GM20431 (cell line): ENCODE results near the gene CAV1.

Source experiments
- in situ Hi-C: fragments of 300-500 bp; cut with MseI, MboI; formaldehyde crosslinking; loops from one replicate; pipeline ENCODE4 v1.15.0; 2020; ENCODE audit warnings: low sequenced_read_pairs; ENCODE audit not compliant: unreplicated experiment

Gene CAV1

DNA sequence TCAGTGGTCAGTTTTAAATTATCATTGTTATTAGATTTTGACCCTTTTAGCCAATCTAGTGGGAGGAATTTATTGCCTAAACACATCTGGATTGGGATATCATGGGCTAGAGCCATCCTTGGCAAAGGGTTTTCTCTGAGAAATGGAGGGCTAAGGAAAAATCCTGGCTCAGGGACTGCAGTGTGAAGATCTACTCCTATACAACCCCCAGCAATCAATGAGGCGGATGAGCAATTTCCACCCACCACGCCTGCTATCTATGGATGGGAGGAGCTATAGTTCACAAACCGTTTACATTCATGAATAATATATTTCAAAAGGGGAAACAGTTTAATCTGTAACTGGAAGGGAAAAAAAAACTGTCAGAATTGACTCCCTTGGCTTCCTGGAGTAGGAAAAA, 2.7 kb downstream of the CAV1 start:
- in situ Hi-C loops = no loop called here

- in situ Hi-C loops = no loop called here
These were observed 3.4 kb downstream of the CAV1 start for GRCh38 chr7:116528008-116528789.

- in situ Hi-C loops = no loop called here
These were observed 4.4 kb downstream of the CAV1 start for GRCh38 chr7:116529250-116529649.

DNA sequence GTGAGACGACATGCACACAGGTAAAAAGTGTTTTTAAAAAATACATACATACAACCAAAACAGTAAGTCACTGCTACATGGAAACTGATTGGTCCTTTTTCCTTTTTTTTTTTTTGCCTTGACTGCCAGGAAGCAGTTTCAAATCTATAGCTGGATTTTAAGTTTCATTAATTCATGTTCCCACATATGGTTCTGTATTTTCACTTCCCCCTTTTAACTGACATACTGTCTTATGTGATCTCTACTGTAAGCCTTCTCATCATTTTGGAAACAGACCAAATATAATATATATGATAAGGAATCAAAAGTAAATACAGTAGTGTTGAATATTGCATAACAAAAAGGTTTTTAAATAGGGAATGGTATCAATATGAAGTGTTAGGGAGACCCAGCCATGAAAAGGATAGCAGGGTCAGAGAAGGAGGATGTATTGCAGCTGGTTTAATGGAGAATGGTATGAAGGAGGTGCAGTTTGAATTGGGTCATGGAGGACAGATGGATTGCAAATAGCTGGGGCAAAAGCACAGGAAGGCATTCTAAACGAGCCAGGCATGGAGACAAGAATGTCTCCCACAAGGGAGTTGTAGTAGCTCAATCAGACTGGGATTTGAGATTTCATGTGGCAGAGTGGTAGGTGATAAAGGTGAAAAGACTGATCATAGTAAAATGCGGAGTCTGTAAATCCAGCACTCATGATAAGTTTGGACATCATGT, 5.4 kb downstream of the CAV1 start:
- in situ Hi-C loops = no loop called here

DNA sequence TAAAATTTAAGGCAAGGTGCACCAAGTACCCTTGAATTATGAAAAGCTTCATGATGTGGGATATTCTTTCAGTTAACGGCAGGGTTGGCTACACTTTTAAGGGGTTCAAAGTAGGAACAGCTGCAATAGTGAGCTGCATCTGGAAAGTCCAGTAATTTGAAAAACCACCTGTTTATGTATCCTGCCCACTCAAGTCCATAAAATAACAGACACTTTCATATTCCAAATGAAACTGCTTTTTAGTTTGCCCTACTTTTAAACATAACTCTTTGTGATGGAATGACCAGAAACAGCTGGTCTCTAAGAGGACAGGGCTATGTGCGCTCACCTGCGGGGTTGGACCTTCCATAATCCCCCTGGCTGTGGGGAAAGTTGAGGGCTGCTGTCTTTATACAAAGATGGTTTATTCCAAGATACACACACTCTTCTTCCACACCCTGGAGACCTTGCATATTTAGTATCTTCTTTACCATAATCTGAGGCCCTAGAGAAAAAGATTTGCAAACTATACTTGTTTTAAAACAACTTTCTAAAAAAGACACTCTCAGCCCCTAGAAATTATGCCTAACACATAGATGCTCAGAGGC, 7.4 kb downstream of the CAV1 start:
- in situ Hi-C loops = no loop called here

DNA sequence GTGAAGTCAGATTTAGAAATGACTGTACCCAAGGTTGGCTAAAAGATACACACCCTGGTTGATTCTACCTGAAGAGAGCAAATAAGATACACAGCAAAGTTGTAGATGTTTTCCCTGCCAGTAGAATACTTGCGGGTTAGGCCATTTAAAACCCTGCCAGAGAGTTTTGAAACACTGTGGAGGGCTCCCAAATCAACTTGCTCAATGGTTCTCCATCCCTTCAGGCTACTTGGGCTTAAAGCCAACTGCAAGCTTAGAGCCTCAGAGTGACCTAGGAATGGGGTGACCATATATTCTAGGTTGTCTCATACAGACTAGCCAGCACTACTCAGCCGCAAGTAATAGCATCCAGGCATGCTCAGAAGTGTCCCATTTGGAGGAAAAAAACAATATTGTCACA, 10.0 kb downstream of the CAV1 start:
- in situ Hi-C loops = no loop called here

- in situ Hi-C loops = no loop called here
These were observed 10.6 kb downstream of the CAV1 start for GRCh38 chr7:116535416-116535815.

- in situ Hi-C loops = no loop called here
These were observed 13.3 kb downstream of the CAV1 start for GRCh38 chr7:116538138-116538537.

GRCh38 chr7:116539879-116540278, 15.0 kb downstream of the CAV1 start:
- in situ Hi-C loops = no loop called here

DNA sequence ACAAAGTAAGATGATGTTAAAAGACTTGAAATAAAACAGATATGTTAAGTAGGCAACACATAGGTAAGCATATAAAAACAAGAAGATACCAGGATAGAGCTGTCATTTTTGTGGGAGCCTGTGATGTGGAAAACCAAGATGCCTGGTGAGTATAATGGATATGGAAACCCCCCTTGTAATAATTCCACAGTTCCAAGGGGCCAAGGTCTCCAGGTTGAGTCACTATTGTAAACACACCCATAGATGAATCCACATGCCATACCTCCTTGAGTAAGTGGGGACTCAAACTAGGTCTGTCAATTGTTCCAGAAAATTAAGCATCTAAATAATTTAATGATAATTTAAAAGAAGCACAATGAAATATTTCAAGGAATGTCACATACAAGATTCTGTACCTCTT, 15.9 kb downstream of the CAV1 start:
- in situ Hi-C loops = no loop called here

DNA sequence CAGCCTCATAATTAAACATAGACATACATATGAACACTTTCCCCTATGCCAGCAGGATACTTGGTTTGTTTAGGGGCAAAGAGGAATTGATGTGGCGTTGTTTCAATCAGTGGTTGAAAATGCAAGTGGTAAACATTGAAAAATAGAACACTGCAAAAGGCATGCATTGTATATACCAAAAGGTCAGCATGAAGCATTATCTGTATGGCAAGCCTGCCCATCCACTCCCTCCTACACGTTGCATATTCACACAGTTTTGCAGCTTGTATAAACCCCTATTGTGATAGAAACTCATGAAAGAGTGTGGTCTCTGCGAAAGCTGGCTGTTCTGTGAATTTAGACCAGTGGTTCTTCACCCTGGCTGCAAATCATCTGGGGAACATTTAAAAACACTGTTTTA, 17.1 kb downstream of the CAV1 start:
- in situ Hi-C loops = no loop called here

- in situ Hi-C loops = no loop called here
These were observed 17.8 kb downstream of the CAV1 start for GRCh38 chr7:116542618-116543017.

GRCh38 chr7:116543664-116544063, 18.8 kb downstream of the CAV1 start:
- in situ Hi-C loops = no loop called here

DNA sequence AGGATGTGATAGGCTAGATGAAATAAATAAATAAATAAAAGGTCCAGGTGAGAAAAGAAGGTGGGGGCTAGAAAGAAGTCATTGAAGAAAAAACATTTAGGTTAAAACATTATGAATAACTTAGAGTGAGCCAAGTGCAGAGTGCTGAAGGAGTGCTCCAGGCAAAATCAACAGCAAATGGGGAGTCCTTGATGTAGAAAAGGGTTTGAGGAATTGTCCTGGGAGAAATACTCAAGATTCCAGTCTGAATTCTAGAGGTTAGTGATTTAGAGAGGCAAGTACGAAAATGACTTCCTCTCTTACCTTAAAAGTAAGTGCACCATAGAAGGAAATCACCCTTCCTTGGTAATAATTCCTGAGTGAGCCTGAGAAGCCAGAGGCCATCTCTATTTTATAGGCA, 19.7 kb downstream of the CAV1 start:
- in situ Hi-C loops = no loop called here

GRCh38 chr7:116545411-116545993, 20.7 kb downstream of the CAV1 start:
- in situ Hi-C loops = no loop called here

DNA sequence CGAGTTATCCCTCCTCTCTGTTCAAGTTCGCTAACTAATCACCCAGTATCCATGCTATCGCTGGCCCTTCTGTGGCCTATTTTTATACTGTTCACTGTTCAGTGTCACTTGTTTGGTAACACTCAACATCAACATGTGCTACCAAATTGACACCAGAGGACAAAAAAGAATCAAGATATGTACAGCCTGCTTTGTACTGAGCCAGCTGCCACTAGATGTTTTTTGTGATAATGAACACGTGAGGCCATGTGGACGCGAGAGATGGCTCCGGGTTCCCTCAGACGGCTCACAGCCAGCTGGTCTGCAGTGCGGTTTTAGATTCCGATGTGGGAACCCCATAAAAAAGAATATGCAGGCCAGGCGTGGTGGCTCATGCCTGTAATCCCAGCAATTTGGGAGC, 21.2 kb downstream of the CAV1 start:
- in situ Hi-C loops = no loop called here

- in situ Hi-C loops = no loop called here
These were observed 22.1 kb downstream of the CAV1 start for GRCh38 chr7:116546916-116547315.

- in situ Hi-C loops = no loop called here
These were observed 22.5 kb downstream of the CAV1 start for GRCh38 chr7:116547347-116547746.

DNA sequence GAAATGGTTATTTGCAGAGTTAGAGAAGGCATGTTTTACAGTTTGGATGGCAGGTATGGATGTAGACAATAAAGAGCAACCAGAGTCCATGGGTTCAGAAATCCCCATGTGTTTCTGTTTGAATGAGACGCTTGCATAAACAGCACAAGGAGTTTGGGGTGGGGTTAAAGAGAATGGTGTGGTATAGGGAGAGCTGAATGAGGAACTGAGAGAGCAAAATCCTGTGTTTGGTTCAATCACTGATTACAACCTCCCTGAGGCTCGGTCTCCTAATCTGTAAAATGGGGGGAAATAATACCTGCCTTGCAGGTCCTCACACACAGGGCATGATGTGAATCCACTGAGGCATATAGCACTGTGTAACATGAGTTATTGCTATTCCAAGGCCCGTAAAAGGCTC, 23.7 kb downstream of the CAV1 start:
- in situ Hi-C loops = no loop called here

DNA sequence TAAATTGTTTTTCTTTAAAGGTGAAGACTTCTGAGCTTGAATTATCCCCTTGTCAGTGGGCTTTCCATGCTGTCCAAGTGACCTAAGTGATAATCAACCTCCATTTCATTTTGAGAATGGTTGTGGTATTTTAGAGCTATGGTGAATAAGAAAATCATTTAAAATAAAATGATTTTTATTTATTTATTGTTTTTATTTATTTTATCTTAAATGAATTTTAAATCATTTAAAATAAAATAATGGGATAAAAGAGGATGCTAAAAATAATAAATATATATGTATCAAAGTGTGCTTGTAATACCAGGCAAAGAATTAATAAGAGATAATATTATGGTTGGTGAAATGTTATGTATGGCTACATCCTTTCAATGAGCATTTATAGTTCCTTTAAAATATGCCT, 24.5 kb downstream of the CAV1 start:
- in situ Hi-C loops = no loop called here

DNA sequence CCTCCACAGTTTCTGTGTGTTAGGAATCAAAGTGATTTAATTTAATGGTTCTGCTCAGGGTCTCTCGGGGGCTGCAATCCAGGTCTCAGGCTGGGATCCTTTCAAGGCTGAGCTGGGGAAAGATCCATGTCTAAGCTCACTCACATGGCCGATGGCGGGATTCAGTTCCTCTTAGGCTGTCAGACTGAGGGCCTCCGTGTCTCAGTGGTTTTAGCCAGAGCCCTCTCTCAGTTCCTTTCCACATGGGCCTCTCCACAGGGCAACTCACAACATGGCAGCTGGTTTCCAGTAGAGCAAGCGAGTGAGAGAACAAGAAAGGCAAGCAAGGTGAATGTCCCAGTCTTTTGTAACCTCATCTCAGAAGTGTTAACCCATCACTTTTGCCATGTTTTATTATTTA, 26.9 kb downstream of the CAV1 start:
- in situ Hi-C loops = no loop called here
